Fibroblast of the aortic adventitia (primary cell): ENCODE results near the gene FKBP3. TPM values are rescaled to one million over a fixed set of nuclear protein-coding genes. Genes with fewer than 3 reads are reported as not detected.

Experiments used
- DNase-seq: peaks from one replicate; pipeline ENCODE4 v3.0.0-alpha.2; 2010; ENCODE audit warnings: low read depth
- H3K4me3 ChIP-seq: 2 replicates; pipeline ENCODE4 v1.5.1; 2011; ENCODE audit warnings: low read depth, mild to moderate bottlenecking, control low read depth, low read length, moderate library complexity
- CTCF ChIP-seq: IDR thresholded peaks from 2 replicates; pipeline ENCODE4 v1.5.1; 2011; ENCODE audit warnings: mild to moderate bottlenecking, low read length, control low read depth, inconsistent platforms; ENCODE audit not compliant: insufficient read depth
- total RNA-seq: library from RNA; depleted of rRNA; stranded (reverse); fragments of >200 nt; gene quantifications from 2 replicates; pipeline ENCODE4 v1.2.3, GENCODE V29; 2012; ENCODE audit warnings: low replicate concordance

Gene FKBP3
- total RNA-seq: 21.7 and 41.3 TPM in 2 replicates

- peak; percentile 99 for DNase-seq
- peak within 1 kb of the TSS; percentile 85 for H3K4me3 ChIP-seq
- TF ChIP-seq CTCF: peak; percentile 6
These were observed at the start of gene FKBP3 for GRCh38 chr14:45134051-45134958. FKBP3 (minus strand) TSS chr14:45134481; CDS start chr14:45134456, 25 bp downstream.

- no peak overlapping the region for H3K4me3 ChIP-seq
- no peak for TF ChIP-seq CTCF
- no peak for DNase-seq
These were observed 47.5 kb upstream of the FKBP3 start for GRCh38 chr14:45181806-45182205.

GRCh38 chr14:45181329-45181728 is 47.0 kb upstream of the FKBP3 start:
- TF ChIP-seq CTCF: no peak
- no peak for DNase-seq
- H3K4me3 ChIP-seq: no peak overlapping the region

- H3K4me3 ChIP-seq: no peak overlapping the region
- DNase-seq: peak; percentile 73
- no peak for TF ChIP-seq CTCF
These were observed 42.8 kb upstream of the FKBP3 start for GRCh38 chr14:45177076-45177475.

- no peak overlapping the region for H3K4me3 ChIP-seq
- no peak for DNase-seq
- no peak for TF ChIP-seq CTCF
These were observed 35.6 kb upstream of the FKBP3 start for GRCh38 chr14:45169906-45170305.

- no peak overlapping the region for H3K4me3 ChIP-seq
- no peak for DNase-seq
- no peak for TF ChIP-seq CTCF
These were observed 21.8 kb upstream of the FKBP3 start for GRCh38 chr14:45156067-45156466.
